ENCODE results near the gene KBTBD4. TPM values are rescaled to one million over a fixed set of nuclear protein-coding genes. Genes with fewer than 3 reads are reported as not detected.
"Not testable (repeated sequence)": the region's sequence is repeated elsewhere in the genome, so short reads cannot be mapped to it uniquely, and the experiment has no call there.

The KBTBD4 gene
- total RNA-seq, 1 donor from 2014 or later: 17.5 TPM

DNA sequence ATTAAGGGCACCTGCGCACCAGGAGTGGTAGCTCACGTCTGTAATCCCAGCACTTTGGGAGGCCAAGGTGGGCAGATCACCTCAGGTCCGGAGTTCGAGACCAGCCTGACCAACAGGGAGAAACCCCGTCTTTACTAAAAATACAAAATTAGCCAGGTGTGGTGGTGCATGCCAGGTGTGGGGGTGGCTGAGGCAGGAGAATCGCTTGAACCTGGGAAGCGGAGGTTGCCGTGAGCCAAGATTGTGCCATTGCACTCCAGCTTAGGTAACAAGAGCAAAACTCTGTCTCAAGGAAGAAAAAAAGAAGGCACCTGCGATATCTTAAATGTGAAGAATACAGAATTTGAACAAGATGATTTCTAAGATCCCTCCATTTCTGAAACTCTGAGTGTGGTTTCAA lies 52.7 kb downstream of the KBTBD4 start:
- not testable (repeated sequence) for DNase-seq (ENCODE audit: low spot score)

DNA sequence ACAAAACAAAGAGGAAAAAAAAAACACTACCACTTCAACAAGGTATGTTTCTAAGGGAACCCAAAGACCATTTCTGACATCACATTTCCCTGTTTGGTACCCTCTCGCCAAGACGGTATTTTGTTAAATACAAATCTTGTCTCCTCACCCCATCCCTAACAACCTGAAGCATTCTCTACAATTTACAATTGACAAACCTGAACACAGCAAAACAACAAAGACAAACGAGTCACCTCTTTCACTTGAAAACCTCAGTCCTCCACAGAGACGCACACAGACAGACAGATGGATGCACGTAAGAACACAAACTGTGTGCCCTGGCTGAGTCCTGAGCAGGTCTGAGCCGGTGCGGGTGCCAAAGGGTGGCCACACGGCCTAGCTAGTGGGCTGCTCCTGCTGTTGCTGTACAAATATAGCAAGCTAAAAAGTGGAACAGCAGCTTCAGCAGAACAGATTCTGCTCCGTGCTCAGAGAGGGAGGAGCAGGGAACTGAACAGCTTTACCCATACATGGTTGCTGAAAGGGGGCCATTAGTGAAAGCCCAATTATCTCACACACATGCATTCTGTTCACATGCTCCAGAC lies 54.4 kb downstream of the KBTBD4 start:
- DNase-seq (ENCODE audit: low spot score): peak; percentile 48

DNA sequence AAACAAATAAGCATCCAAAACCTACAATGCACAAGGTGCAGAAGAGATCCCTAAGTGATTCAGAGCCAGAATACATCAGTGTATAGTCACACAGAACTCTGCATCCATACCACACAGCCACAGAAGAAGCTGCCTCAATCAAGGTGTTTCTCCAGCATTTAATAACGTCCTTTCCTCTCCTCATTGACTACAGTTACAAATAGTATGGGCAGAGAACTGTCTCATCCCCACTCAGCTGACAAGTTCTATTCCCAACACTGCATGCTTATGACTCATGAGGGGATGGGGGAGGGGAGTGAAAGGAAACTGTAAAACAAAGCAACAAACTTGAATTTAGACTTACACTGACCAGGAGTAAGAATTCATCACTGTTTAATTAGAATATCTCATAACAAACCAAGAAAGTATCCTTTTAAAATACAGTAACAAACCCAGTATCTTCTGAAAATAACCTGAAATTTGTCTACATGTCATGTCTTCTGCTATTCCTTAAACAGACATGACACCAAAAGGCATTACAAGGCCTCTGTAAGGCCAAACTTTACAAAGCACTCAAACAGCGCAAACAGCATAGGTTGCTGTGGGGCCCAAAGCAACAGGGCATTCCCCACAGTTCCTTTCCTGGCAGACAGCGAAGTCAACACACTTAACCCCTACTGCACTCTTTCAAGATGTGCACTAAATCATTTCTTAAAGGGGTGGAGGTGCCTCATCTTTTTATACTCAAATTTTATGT lies 55.1 kb downstream of the KBTBD4 start:
- DNase-seq (ENCODE audit: low spot score): no peak

Other genes with a start within 250 kb of the KBTBD4 start
- 0.18 TPM for gene MYBPC3, start 226.3 kb downstream of the KBTBD4 start, total RNA-seq
- gene SPI1, start 200.4 kb downstream of the KBTBD4 start, total RNA-seq: 10.6 TPM
- gene SLC39A13, start 170.4 kb downstream of the KBTBD4 start, total RNA-seq: 40.4 TPM
- gene PSMC3, start 152.5 kb downstream of the KBTBD4 start, total RNA-seq: 87.4 TPM
- gene RAPSN, start 129.8 kb downstream of the KBTBD4 start, total RNA-seq: 0.44 TPM
- 149 TPM for gene CELF1, start 25.8 kb downstream of the KBTBD4 start, total RNA-seq
- gene PTPMT1, start 13.4 kb downstream of the KBTBD4 start, total RNA-seq: 26.8 TPM
- gene NDUFS3, start 104 bp upstream of the KBTBD4 start, total RNA-seq: 95.5 TPM
- gene FAM180B, start 7.7 kb upstream of the KBTBD4 start, total RNA-seq: 0.29 TPM
- gene C1QTNF4, start 15.4 kb upstream of the KBTBD4 start, total RNA-seq: 1.4 TPM
- 70.7 TPM for gene MTCH2, start 63.6 kb upstream of the KBTBD4 start, total RNA-seq
- 4.9 TPM for gene AGBL2, start 136.4 kb upstream of the KBTBD4 start, total RNA-seq
- 193 TPM for gene FNBP4, start 188.4 kb upstream of the KBTBD4 start, total RNA-seq